GM19395 (cell line): ENCODE data around the gene ARHGEF19.
"Not testable (repeated sequence)": the region's sequence is repeated elsewhere in the genome, so short reads cannot be mapped to it uniquely, and the experiment has no call there.

Experiments used
- ATAC-seq: cut with Tn5 transposase; IDR thresholded peaks from one replicate; pipeline ENCODE4 v1.9.1; 2021; ENCODE audit warnings: mild to moderate bottlenecking, moderate library complexity; ENCODE audit not compliant: unreplicated experiment

ARHGEF19 gene

GRCh38 chr1:16168144-16168495 lies 44.3 kb downstream of the ARHGEF19 start:
- not testable (repeated sequence) for ATAC-seq

GRCh38 chr1:16167331-16168143 lies 44.9 kb downstream of the ARHGEF19 start:
- no peak for ATAC-seq

GRCh38 chr1:16166117-16166516 lies 46.3 kb downstream of the ARHGEF19 start:
- no peak for ATAC-seq

GRCh38 chr1:16165548-16165947 lies 46.9 kb downstream of the ARHGEF19 start:
- no peak for ATAC-seq

GRCh38 chr1:16165073-16165364 lies 47.4 kb downstream of the ARHGEF19 start:
- no peak for ATAC-seq

GRCh38 chr1:16164213-16165072 lies 48.0 kb downstream of the ARHGEF19 start:
- ATAC-seq = no peak

GRCh38 chr1:16163608-16164212 lies 48.7 kb downstream of the ARHGEF19 start:
- ATAC-seq = not testable (repeated sequence)

GRCh38 chr1:16162163-16162822 lies 50.2 kb downstream of the ARHGEF19 start:
- ATAC-seq = no peak

GRCh38 chr1:16161717-16162116 lies 50.7 kb downstream of the ARHGEF19 start:
- no peak for ATAC-seq

- no peak for ATAC-seq
Observed at GRCh38 chr1:16158993-16159831, 53.2 kb downstream of the ARHGEF19 start.

- ATAC-seq = no peak
Observed at GRCh38 chr1:16158025-16158424, 54.4 kb downstream of the ARHGEF19 start.

GRCh38 chr1:16156848-16157495 lies 55.5 kb downstream of the ARHGEF19 start:
- ATAC-seq = no peak

- no peak for ATAC-seq
Observed at GRCh38 chr1:16155537-16156410, 56.7 kb downstream of the ARHGEF19 start, which contains the start of gene EPHA2. Gene EPHA2 (minus strand): TSS chr1:16156069. CDS start chr1:16155932, 137 bp downstream.

- no peak for ATAC-seq
Observed at GRCh38 chr1:16153999-16154673, 58.3 kb downstream of the ARHGEF19 start.

- no peak for ATAC-seq
Observed at GRCh38 chr1:16153096-16153998, 59.1 kb downstream of the ARHGEF19 start.

GRCh38 chr1:16152481-16153087 lies 59.9 kb downstream of the ARHGEF19 start:
- no peak for ATAC-seq

GRCh38 chr1:16151995-16152384 lies 60.5 kb downstream of the ARHGEF19 start:
- no peak for ATAC-seq
